ENCODE data around the gene DEFB114. TPM values are rescaled to one million over a fixed set of nuclear protein-coding genes. Genes with fewer than 3 reads are reported as not detected.

DEFB114 gene
- total RNA-seq, 4 donors from 2014 or later, result not detected

- in situ Hi-C loops (cut with MboI; ENCODE audit: low sequenced_read_pairs in 4 of 4), result no loop called here
- intact Hi-C loops (cut with DNase I; ENCODE audit: low total_unique reads), result no loop called here
- ATAC-seq, result no peak
Observed at GRCh38 chr6:49911252-49911651, 52.7 kb downstream of the DEFB114 start.

More at GRCh38 chr6:49911252-49911651, 52.7 kb downstream of the DEFB114 start:
- Histone ChIP-seq H3K36me3 (no peaks in the 10 kb centered on the region), H3K9me3 (no peaks in the 10 kb centered on the region), H3K4me3 (no peak overlapping the region), H3K27ac (no peak overlapping the region), H3K27me3 (no peaks in the 10 kb centered on the region), H3K4me1 (peaks cover 0 to 28% of the 10 kb centered on the region in 2 donors)
- TF ChIP-seq CTCF (IDR thresholded peaks at IDR 0.05 in 4 of 5, conservative IDR thresholded peaks at IDR 0.05 in 1 of 5) (no peak), POLR2A (IDR thresholded peaks at IDR 0.05) (no peak)
- no peak for DNase-seq

Other genes with a start within 250 kb of the DEFB114 start
- gene CRISP3, start 219.8 kb downstream of the DEFB114 start, total RNA-seq, result not detected
- not detected for gene PGK2, start 176.9 kb downstream of the DEFB114 start, total RNA-seq
- gene CRISP1, start 97.6 kb downstream of the DEFB114 start, total RNA-seq, result not detected
- not detected for gene DEFB113, start 5.5 kb upstream of the DEFB114 start, total RNA-seq
- gene DEFB110, start 57.8 kb upstream of the DEFB114 start, total RNA-seq, result not detected
- not detected for gene DEFB112, start 85.8 kb upstream of the DEFB114 start, total RNA-seq

All from gastrocnemius medialis (tissue), 4 donors.